Adrenal gland (tissue), 12 donors: Measurements from ENCODE around the gene NIN. TPM values are rescaled to one million over a fixed set of nuclear protein-coding genes. Genes with fewer than 3 reads are reported as not detected.
A peak's percentile ranks its signal among the peaks of the same experiment; 100 is the strongest.

ENCODE experiments used
- DNase-seq, 7 donors: peaks; one replicate each; pipeline ENCODE4 v3.0.0-alpha.2; 2019 to 2020
- H3K27ac ChIP-seq, 5 donors: fragments of 200-600 bp; sonication (generic) in 4 of 5; 1 replicate in 3 of 5; 2 replicates in 2 of 5; pipeline versions ENCODE4 v1.5.1 to v1.8.0; 2016 to 2020; ENCODE audit warnings: mild to moderate bottlenecking in 1 of 5
- H3K27me3 ChIP-seq: fragments of 200-600 bp; 2 replicates; pipeline ENCODE4 v1.8.0; 2021
- H3K36me3 ChIP-seq, 2 donors: fragments of 200-600 bp; replicated peaks in 1 of 2; 1 replicate in 1 of 2; 2 replicates in 1 of 2; pipeline versions ENCODE4 v1.5.1 to v1.8.0; 2018 to 2022
- H3K4me1 ChIP-seq, 2 donors: fragments of 200-600 bp; replicated peaks in 1 of 2; 1 replicate in 1 of 2; 2 replicates in 1 of 2; pipeline versions ENCODE4 v1.5.1 to v1.8.0; 2018 to 2021
- H3K4me3 ChIP-seq, 4 donors: fragments of 200-600 bp; sonication (generic) in 3 of 4; one replicate each; pipeline ENCODE4 v1.5.1; 2016 to 2018
- H3K9me3 ChIP-seq, 3 donors: fragments of 200-600 bp; sonication (generic) in 1 of 3; replicated peaks in 1 of 3; 1 replicate in 2 of 3; 2 replicates in 1 of 3; pipeline versions ENCODE4 v1.5.1 to v1.8.0; 2016 to 2021
- CTCF ChIP-seq, 6 experiments: fragments of 450-650 bp in 4 of 6; fragments of 200-600 bp in 2 of 6; sonication (generic) in 1 of 6; IDR thresholded peaks; 1 replicate in 5 of 6; 2 replicates in 1 of 6; pipeline versions ENCODE4 v1.5.1 to v1.8.0; 2016 to 2021; ENCODE audit warnings: antibody characterized with exemption in 6 of 6, mild to moderate bottlenecking in 2 of 6, moderate library complexity in 1 of 6
- POLR2A ChIP-seq, 2 donors: fragments of 450-650 bp; IDR thresholded peaks; one replicate each; pipeline ENCODE4 v1.6.1; 2017; ENCODE audit warnings: antibody characterized with exemption in 2 of 2, mild to moderate bottlenecking in 2 of 2, moderate library complexity in 1 of 2
- WGBS, 4 donors: extraction: QIAGEN DNeasy Blood & Tissue Kit in 2 of 4; methylation state at CpG; one replicate each; pipeline versions ENCODE4 v1.1.5 to v1.1.7; 2013 to 2017; 5-methylcytosine and 5-hydroxymethylcytosine counted together
- intact Hi-C, 2 donors: fragments of 100-400 bp; cut with DNase I; formaldehyde crosslinking; loops; one replicate each; pipeline versions ENCODE4 v1.14.1 to v1.15.0; 2022 to 2023
- polyA plus RNA-seq, 3 donors: library from polyadenylated mRNA; stranded (reverse); fragments of 200-250 nt in 2 of 3; fragments of 350-450 nt in 1 of 3; fragmentation: Illumina TruSeq in 1 of 3; extraction: RNeasy Lipid Tissue Mini Kit (QIAGEN cat#74804) in 1 of 3; gene quantifications; one replicate each; pipeline ENCODE4 v1.2.3, GENCODE V29; 2013 to 2014
- total RNA-seq, 9 donors: library from RNA; depleted of rRNA in 4 of 9; stranded (reverse); fragments of >200 nt in 4 of 9; fragments of 120-200 nt in 1 of 9; fragmentation: NEBNext Ultra II Directional in 1 of 9; extraction: Animal tissue kit (Norgen Biotek cat#: 25700) in 1 of 9; gene quantifications; one replicate each; pipeline versions ENCODE4 v1.1.0 to v1.2.4, GENCODE V29; 2013 to 2023
- donor health status: healthy with polysubstance abuse.
- donor health status: Bipolar disorder and iron deficiency.
- donor health status: DM: yes; HTN: yes; CAD: no.
- donor health status: DM: no; HTN: no; CAD: no.
- donor health status: DM: no; HTN: no; CAD: no.
- donor health status: DM: yes; HTN: yes; CAD: no.

Gene NIN
- total and polyA plus RNA-seq, 12 donors: 3.0 to 66.1 (median 17.9) TPM

- 80 to 92% (median 89%) methylated on average over 3 of the region's 3 CpGs for WGBS, 4 donors
- DNase-seq: no peak
- Histone ChIP-seq H3K4me1 (peaks cover 10 to 11% of the 10 kb centered on the region in 2 donors), H3K36me3 (no peaks in the 10 kb centered on the region), H3K27me3 (no peaks in the 10 kb centered on the region), H3K27ac (no peak overlapping the region), H3K4me3 (no peak overlapping the region), H3K9me3 (no peaks in the 10 kb centered on the region)
- intact Hi-C loops: no loop called here
- TF ChIP-seq CTCF (IDR thresholded peaks at IDR 0.05) (no peak), POLR2A (IDR thresholded peaks at IDR 0.05) (no peak)
These were observed 16.8 kb downstream of the NIN start for GRCh38 chr14:50814161-50814560.

- Histone ChIP-seq H3K4me3 (no peak overlapping the region), H3K9me3 (no peaks in the 10 kb centered on the region), H3K27me3 (no peaks in the 10 kb centered on the region), H3K27ac (no peak overlapping the region), H3K36me3 (no peaks in the 10 kb centered on the region), H3K4me1 (peaks cover 10 to 11% of the 10 kb centered on the region in 2 donors)
- intact Hi-C loops: no loop called here
- 57 to 65% (median 62%) methylated on average over 2 of the region's 2 CpGs for WGBS, 4 donors
- TF ChIP-seq POLR2A (IDR thresholded peaks at IDR 0.05) (no peak), CTCF (IDR thresholded peaks at IDR 0.05) (no peak)
- no peak for DNase-seq
These were observed 17.5 kb downstream of the NIN start for GRCh38 chr14:50813544-50813863.

GRCh38 chr14:50812856-50813543 lies 18.0 kb downstream of the NIN start:
- 80 to 89% (median 86%) methylated on average over 8 of the region's 8 CpGs for WGBS, 4 donors
- intact Hi-C loops: no loop called here
- H3K4me3 ChIP-seq: no peak overlapping the region
- peaks cover 10 to 11% of the 10 kb centered on the region in 2 donors for H3K4me1 ChIP-seq
- no peak for DNase-seq
- no peaks in the 10 kb centered on the region for H3K9me3 ChIP-seq
- H3K27me3 ChIP-seq: no peaks in the 10 kb centered on the region
- H3K36me3 ChIP-seq: no peaks in the 10 kb centered on the region
- TF ChIP-seq CTCF (IDR thresholded peaks at IDR 0.05) (no peak), POLR2A (IDR thresholded peaks at IDR 0.05) (no peak)
- peak overlapping the region in 1 of 5 donors; percentile 1 for H3K27ac ChIP-seq

- Histone ChIP-seq H3K36me3 (no peaks in the 10 kb centered on the region), H3K9me3 (no peaks in the 10 kb centered on the region), H3K27me3 (no peaks in the 10 kb centered on the region), H3K27ac (no peak overlapping the region), H3K4me1 (peaks cover 10 to 11% of the 10 kb centered on the region in 2 donors), H3K4me3 (no peak overlapping the region)
- intact Hi-C loops: no loop called here
- TF ChIP-seq POLR2A (IDR thresholded peaks at IDR 0.05): no peak
- no peak for TF ChIP-seq CTCF (IDR thresholded peaks at IDR 0.05)
- DNase-seq: no peak
- WGBS, 4 donors: 83 to 94% (median 89%) methylated on average over 2 of the region's 2 CpGs
These were observed 18.8 kb downstream of the NIN start for GRCh38 chr14:50812180-50812579.
